ENCODE results near the gene CLIC3.

DNA sequence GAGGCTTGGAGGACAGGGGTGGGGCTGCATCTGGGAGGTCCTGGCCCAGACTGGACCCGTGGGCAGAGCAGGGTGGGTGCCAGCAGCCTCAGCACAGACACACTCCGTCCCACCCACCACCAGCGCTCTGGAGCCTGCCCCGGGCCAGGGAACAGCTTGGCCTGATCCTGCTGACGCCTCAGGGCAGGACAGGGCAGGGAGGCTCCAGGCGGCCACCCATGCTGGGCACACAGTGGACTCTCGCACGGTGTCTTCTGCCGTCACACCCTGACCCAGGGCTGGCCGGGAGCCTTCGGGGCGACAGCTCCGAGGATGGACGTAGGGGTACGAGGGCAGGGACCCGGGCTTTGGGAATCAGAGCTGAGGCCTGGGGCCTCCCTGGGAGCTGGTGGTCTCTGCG lies 27.2 kb downstream of the CLIC3 start:
- TF ChIP-seq, protein P1, sequence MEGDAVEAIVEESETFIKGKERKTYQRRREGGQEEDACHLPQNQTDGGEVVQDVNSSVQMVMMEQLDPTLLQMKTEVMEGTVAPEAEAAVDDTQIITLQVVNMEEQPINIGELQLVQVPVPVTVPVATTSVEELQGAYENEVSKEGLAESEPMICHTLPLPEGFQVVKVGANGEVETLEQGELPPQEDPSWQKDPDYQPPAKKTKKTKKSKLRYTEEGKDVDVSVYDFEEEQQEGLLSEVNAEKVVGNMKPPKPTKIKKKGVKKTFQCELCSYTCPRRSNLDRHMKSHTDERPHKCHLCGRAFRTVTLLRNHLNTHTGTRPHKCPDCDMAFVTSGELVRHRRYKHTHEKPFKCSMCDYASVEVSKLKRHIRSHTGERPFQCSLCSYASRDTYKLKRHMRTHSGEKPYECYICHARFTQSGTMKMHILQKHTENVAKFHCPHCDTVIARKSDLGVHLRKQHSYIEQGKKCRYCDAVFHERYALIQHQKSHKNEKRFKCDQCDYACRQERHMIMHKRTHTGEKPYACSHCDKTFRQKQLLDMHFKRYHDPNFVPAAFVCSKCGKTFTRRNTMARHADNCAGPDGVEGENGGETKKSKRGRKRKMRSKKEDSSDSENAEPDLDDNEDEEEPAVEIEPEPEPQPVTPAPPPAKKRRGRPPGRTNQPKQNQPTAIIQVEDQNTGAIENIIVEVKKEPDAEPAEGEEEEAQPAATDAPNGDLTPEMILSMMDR (conservative IDR thresholded peaks at IDR 0.05; ENCODE audit: low read length): no peak
- TF ChIP-seq EZH2phosphoT487 (IDR thresholded peaks at IDR 0.05; ENCODE audit: borderline replicate concordance, low read depth, low read length): no peak
